Medulla oblongata (tissue), 1 donor: ENCODE results near the gene TAF1D.
A peak's percentile ranks its signal among the peaks of the same experiment; 100 is the strongest.

Source experiments
- DNase-seq: peaks from one replicate; pipeline ENCODE4 v3.0.0-alpha.2; 2015; ENCODE audit errors: extremely low spot score

Gene TAF1D

DNA sequence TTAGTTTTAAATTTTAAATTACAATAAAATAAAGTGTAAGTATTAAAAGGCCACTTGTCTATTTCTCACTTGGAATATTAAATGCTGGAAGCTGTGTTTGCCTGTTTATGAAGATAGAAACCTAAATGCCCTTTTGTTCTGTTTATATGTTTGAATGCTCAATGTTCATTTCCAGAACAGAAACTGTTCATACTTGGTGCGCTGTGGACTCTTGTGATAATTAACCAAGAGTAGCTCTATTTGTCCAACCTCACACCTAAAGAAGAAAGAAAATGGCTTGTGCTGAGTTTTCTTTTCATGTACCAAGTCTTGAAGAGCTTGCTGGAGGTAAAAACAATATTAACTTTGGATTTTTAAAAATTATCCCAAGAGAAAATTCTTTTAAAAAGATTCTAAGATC is 5.8 kb upstream of the TAF1D start:
- no peak for DNase-seq

DNA sequence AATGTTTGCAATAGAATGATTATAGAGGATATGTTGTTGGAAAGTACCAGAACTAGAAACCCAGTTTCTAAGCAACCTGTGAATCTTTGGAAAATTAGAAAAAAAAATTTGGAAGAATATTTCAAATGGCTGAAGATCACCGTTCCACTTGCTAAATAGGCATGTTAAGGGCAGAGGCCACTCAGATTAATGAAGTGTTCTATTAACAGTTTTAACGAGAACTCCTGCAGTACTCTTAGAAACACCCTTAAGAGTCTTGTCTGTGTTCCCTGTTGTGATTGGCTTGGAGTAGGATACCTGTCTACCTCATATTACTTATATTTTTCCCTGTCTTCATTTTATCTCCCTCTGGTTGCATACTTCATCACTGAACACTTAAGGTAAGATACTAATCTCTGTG is 4.8 kb upstream of the TAF1D start:
- no peak for DNase-seq

DNA sequence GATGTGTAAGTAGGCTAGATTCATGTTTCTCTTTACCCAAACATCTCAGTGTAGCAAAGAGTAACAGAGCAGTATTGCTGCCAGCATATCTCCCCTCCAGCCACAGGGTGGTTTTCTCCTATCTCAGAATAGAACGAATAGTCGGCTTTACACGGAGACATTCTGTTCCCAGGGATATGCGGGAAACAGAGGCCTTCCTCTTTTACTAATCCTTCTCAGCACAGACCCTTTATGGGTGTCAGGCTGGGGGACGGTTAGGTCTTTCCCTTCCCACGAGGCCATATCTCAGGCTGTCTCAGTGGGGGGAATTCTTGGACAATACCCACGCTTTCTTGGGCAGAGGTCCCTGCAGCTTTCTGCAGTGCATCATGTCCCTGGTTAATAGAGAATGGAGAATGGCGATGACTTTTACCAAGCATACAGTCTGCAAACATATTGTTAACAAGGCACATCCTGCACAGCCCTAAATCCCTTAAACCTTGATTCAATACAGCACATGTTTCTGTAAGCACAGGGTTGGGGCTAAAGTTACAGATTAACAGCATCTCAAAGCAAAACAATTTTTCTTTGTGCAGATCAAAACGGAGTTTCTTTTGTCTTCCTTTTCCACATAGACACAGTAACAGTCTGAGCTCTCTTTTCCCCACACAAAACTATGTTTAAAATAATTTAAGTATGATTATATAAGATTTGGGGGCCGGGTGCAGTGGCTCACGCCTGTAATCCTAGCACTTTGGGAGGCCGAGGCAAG is 3.9 kb upstream of the TAF1D start:
- peak; percentile 22 for DNase-seq

GRCh38 chr11:93744669-93745004 is 3.3 kb upstream of the TAF1D start:
- peak; percentile 11 for DNase-seq

GRCh38 chr11:93743291-93743690 is 2.0 kb upstream of the TAF1D start:
- DNase-seq, result no peak

DNA sequence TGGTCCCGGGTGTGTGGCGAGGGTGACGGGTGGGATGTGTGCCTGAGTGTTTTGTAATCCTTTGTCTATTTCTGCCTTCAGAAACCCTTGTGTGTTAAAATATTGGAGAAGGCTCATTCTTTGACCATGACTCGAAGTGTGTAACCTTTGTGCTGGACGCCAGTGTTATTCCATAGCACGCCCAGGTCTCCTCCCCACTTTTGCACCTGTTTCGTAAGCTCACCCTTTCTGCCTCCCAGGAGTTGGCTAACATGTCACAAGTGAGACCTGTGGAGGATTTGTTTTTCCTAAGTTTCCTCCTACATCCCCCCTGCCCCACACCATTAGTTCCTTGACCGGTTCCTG is 559 bp upstream of the TAF1D start:
- DNase-seq, result no peak

DNA sequence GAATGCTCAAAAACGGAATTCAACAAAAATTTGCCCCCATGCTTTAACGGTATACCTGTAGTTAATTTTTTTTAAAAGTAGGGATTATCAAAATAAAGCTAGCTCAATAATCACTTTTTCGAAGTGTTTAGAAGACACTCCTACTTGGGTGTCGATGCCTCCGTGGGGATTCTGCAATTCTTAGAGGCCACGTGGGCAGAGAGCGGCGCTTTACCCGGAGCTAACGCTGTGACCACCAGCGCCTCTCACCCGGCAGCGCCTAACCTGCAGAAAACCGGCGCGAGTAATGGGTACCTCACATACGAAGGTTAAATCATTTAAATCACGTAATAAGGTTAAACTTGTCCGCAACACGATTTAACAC is 583 bp downstream of the TAF1D start:
- peak; percentile 61 for DNase-seq

- DNase-seq, result no peak
Measured at GRCh38 chr11:93740031-93740729, 1.1 kb downstream of the TAF1D start.

GRCh38 chr11:93738647-93739081 is 2.6 kb downstream of the TAF1D start:
- no peak for DNase-seq

- no peak for DNase-seq
Measured at GRCh38 chr11:93737904-93738612, 3.2 kb downstream of the TAF1D start.

GRCh38 chr11:93736129-93736528 is 5.2 kb downstream of the TAF1D start:
- DNase-seq, result no peak

DNA sequence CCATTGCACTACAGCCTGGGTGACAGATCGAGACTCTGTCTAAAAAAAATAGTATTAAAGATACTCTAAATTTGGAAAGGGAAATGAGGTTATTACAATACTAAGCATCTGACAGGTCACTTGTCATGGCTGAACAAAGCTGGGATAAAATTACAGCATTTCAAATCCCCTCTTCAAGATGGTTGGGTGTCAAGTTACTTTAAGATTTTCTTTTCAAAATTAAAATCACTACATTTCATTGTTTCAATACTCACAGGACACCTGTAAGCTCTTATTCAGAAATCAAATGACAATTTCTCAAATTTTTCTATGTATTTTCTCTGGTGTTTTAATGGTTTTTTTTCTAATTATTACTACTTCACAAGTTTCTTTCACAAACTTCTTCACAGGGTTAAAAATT is 5.7 kb downstream of the TAF1D start:
- no peak for DNase-seq

DNA sequence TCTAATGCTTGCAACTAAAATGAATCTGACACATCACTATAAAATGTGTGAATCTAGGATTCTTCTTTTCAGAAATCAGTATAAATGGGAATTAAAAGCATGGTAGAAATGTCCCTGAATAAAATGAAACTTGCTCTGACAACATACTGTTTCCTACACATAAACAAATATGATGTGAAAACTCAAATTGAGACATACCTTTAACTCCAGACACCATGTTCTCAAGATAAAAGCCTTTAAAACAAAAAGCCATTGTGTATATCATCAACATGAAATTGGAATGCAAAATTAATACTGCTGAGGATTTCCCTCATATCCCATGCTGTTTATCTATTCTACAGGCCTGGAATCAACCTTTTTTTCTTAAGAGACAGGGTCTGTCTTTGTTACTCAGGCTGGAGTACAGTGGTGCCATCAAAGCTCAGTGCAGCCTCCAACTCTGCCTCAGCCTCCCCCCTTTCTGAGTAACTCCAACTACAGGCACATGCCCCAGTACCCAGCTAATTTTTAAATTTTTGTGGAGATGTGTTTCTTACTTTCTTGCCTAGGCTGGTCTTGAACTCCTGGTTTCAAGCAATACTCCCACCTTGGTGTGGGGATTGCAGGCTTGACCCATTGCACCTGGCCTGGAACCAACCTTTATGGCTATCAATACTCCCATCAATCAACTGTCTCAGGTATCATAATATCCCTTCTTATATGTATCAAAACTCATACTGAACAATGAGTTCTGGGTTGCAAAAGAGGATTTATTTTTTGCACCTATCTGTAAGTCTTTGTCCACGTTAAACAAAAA is 6.7 kb downstream of the TAF1D start:
- no peak for DNase-seq

- DNase-seq, result no peak
Measured at GRCh38 chr11:93733474-93733873, 7.8 kb downstream of the TAF1D start.

DNA sequence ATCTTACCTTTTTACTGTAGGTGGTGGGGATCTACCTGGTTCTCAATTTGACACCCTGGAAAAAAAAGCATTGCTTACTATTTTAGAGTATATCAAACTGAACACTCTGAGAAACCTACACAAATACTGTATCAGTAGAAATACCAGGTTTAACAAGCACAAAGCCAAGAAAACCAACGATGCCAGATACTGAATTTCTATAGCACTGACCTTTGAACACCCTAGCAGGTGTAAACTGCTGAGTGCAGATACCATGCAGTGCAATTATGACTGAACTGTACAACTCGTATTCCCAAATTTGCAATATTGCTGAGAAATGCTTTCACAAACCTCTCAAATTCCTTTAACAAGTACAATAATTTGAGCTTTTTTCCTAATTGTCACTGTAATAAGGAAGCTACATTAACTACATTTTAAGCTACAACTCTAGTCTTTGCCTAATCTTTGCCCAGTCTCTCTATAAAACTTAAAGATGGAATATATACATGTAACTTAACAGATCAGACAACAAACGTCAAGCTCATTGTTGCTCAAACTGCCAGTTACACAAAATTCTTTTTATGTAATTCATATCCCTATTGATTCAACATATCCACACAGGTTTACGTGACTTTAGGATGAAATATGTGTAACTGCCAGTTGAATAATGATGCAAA is 8.9 kb downstream of the TAF1D start:
- no peak for DNase-seq

GRCh38 chr11:93730108-93731107 is 10.9 kb downstream of the TAF1D start:
- no peak for DNase-seq

DNA sequence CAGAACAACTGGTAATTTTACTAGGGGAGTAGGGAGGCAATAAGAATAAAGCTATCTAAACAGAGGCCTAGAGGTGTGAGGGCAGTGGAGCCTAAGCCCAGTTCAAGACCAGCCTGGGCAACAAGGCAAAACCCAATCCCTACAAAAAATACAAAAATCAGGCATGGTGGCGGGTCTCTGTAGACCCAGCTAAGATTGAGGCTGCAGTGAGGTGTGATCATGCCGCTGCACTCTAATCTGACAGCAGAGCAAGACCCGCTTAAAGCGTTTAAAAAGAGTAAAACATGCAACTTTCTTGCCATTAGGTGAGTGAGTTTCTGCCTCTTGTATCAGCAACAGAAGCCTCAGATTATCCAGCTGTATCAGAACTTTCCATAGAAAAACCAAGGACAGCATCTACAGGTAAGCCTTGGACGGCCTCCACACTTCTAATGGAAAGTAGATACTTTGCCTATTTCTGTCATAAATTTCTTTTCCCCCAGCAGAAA is 12.1 kb downstream of the TAF1D start:
- no peak for DNase-seq

GRCh38 chr11:93728792-93729128 is 12.5 kb downstream of the TAF1D start:
- no peak for DNase-seq

GRCh38 chr11:93727985-93728791 is 13.1 kb downstream of the TAF1D start:
- DNase-seq, result no peak

DNA sequence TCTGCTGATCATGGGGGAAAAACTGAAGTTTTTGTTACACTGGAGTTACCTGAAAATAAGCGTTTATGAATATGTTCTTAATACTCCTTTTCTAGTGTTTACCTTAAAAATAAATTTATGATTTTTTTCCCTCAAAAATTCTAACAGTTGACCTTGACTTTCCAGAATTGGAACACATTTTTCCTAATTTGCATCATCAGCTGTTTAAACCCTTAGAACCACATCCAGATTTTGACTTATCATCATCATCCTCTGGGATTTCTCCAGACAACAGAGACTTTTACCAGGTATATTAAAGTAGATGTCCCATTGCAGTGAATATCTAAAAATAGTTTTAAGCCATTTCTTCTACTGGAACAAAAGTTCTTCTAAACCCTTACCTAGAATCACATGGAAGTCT is 17.2 kb downstream of the TAF1D start:
- no peak for DNase-seq
